NCI-H1048 (cell line): ENCODE measurements around the gene PDGFC.

Source experiments
- DNase-seq: peaks from one replicate; lab custom pipeline; 2025; lab: John Stamatoyannopoulos, UW

The PDGFC gene

GRCh38 chr4:156734965-156735895 lies 236.4 kb downstream of the PDGFC start:
- DNase-seq: no peak

DNA sequence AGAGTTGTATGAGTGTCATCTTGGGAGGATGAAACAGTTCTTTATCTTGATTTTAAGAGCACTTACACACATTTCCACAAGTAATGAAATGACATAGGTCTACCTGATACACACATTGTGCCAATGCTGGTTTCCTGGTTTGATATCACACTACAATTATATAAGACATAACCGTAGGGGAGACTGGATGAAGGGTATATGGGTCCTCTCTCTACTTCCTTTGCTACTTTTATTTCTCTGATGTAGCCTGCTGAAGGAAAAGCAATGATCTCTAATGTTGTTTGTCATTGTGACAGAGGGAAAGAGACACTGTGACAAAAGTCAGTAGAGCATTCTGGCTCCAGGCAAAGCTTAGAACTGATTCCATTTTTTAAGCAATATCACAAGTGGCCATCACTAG lies 238.0 kb downstream of the PDGFC start:
- DNase-seq: no peak

- DNase-seq: no peak
Measured at GRCh38 chr4:156732634-156733033, 239.0 kb downstream of the PDGFC start.

- DNase-seq: no peak
Measured at GRCh38 chr4:156729416-156729815, 242.2 kb downstream of the PDGFC start.

DNA sequence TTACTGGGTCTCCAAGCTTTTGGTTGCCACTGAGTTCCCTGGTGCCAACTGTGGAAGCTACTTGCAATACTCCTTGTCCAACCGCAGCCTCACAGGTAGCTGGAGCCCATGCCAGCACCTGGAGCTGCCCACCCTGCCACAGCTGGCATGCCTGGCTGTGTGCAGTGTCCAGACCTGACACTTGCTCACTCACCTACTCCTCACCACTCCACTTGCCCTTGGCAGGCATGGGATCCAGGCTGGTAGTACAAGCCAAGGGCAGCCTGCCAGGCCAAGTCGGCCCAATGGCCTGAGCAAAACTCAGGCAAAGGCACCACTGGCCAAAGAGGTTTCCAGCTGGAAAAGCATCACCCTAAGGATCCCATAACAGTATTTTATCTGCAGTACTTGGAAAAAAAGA lies 246.3 kb downstream of the PDGFC start:
- no peak for DNase-seq

DNA sequence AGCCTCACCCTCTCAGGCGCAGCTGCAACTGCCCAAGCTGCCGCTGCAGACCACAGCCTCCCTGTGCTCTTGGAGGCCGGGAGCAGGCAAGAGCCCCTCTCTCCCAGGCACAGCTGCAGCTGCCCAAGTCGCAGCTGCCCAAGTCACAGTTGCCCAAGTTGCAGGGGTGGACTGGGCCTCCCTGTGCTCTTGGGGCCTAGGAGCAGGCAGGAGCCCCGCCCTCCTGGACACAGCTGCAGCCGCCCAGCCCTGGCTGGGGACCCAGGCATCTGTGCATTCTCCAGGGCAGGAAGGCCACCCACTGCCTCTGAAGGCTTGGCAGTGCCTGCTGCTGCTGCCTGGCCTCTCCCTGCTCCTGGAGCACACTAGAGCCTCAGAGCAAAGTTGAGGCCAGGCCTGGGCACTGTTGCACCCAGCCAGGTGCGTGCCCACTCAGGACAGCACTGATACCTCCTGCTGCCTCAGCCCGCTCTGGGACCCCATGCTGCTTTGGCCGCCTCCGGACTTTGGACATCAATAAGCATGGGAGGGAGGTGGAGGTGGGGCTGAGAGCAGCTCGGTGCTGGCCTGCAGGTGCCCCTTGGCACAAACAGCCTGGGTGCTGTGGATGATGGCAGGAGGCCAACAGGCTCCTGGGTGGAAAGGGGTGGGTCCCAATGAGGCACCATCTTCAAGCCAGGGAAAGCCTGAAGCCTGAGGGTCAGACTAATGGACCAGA lies 247.5 kb downstream of the PDGFC start:
- DNase-seq: no peak

DNA sequence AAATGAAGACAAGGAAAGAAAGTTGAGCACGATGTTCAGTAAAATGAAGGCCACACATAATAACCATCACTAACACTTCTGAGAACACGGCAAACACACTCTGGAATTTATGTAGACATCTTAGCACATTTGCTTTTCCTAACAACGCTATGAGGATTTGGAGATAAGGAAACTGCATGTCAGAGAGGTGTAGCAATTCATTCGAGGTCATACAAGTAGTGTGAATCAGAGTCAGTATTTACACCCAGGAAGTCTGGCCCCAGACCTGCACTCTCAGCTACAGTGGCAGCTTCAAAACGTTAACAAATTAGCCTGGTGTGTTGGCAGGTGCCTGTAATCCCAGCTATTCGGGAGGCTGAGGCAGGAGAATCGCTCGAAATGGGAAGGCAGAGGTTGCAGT lies 253.4 kb downstream of the PDGFC start:
- DNase-seq: no peak

GRCh38 chr4:156711193-156711590 lies 260.4 kb downstream of the PDGFC start:
- DNase-seq: no peak
